ENCODE results near the gene C1QC.

GRCh38 chr1:22597301-22597965 lies 46.0 kb upstream of the C1QC start:
- TF ChIP-seq CTCF (IDR thresholded peaks at IDR 0.05) = no peak
- no peak for TF ChIP-seq POLR2A (IDR thresholded peaks at IDR 0.05)

All from testis (tissue), 2 donors.